8988T (cell line): Measurements from ENCODE around the gene RCL1.
"Not testable (repeated sequence)": the region's sequence is repeated elsewhere in the genome, so short reads cannot be mapped to it uniquely, and the experiment has no call there.

ENCODE experiments used
- DNase-seq: peaks from one replicate; pipeline ENCODE4 v3.0.0; 2011

RCL1 gene

GRCh38 chr9:4784403-4784802, 8.3 kb upstream of the RCL1 start:
- no peak for DNase-seq

GRCh38 chr9:4786599-4786998, 6.1 kb upstream of the RCL1 start:
- DNase-seq = no peak

- DNase-seq = no peak
Measured at GRCh38 chr9:4787876-4788275, 4.9 kb upstream of the RCL1 start.

GRCh38 chr9:4788703-4789102, 4.0 kb upstream of the RCL1 start:
- no peak for DNase-seq

- no peak for DNase-seq
Measured at GRCh38 chr9:4792054-4792571, 631 bp upstream of the RCL1 start.

GRCh38 chr9:4793459-4794395, 983 bp downstream of the RCL1 start:
- DNase-seq = no peak

GRCh38 chr9:4794691-4795090, 1.9 kb downstream of the RCL1 start:
- DNase-seq = no peak

- DNase-seq = not testable (repeated sequence)
Measured at GRCh38 chr9:4795108-4795507, 2.4 kb downstream of the RCL1 start.

- no peak for DNase-seq
Measured at GRCh38 chr9:4796530-4796929, 3.8 kb downstream of the RCL1 start.

GRCh38 chr9:4796988-4797853, 4.5 kb downstream of the RCL1 start:
- DNase-seq = no peak

GRCh38 chr9:4797854-4798150, 5.1 kb downstream of the RCL1 start:
- no peak for DNase-seq

GRCh38 chr9:4798281-4799032, 5.7 kb downstream of the RCL1 start:
- no peak for DNase-seq

- DNase-seq = no peak
Measured at GRCh38 chr9:4799033-4799430, 6.3 kb downstream of the RCL1 start.

GRCh38 chr9:4799775-4800174, 7.0 kb downstream of the RCL1 start:
- DNase-seq = no peak

- no peak for DNase-seq
Measured at GRCh38 chr9:4801156-4801555, 8.4 kb downstream of the RCL1 start.

- no peak for DNase-seq
Measured at GRCh38 chr9:4803670-4804530, 11.2 kb downstream of the RCL1 start.

GRCh38 chr9:4804531-4805016, 11.8 kb downstream of the RCL1 start:
- DNase-seq = no peak

- DNase-seq = no peak
Measured at GRCh38 chr9:4805191-4805918, 12.6 kb downstream of the RCL1 start.

GRCh38 chr9:4810565-4810964, 17.8 kb downstream of the RCL1 start:
- DNase-seq = no peak

- DNase-seq = no peak
Measured at GRCh38 chr9:4811824-4812223, 19.1 kb downstream of the RCL1 start.

- no peak for DNase-seq
Measured at GRCh38 chr9:4812858-4813257, 20.1 kb downstream of the RCL1 start.
